ENCODE data around the gene RANBP1.
"Not testable (repeated sequence)": the region's sequence is repeated elsewhere in the genome, so short reads cannot be mapped to it uniquely, and the experiment has no call there.

RANBP1 gene

DNA sequence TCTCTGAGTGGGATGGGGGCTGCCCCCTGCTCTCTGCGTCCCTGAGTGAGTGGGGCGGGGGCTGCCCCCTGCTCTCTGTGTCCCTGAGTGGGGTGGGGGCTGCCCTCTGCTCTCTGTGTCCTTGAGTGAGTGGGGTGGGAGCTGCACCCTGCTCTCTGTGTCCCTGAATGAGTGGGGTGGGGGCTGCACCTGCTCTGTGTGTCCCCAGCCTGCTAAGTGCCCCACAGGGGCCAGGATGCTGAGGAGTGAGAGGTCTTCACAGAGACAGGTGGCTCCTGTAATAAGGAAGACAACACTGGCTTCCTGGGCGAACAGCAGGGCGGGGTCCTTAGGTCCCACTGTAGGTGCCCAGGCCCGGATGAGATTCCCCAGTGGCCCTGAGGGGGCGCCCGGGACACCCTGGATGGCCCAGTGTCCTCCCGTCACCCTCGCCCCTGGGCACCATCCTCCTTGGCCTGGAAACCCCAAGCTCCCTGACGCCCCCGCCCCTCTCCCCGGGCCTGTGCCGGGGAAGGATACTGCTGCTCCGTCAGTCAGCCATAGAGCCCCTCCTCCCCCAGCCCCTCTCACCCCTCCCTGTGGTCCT, 38.8 kb downstream of the RANBP1 start:
- DNase-seq (ENCODE audit: low spot score) = no peak

DNA sequence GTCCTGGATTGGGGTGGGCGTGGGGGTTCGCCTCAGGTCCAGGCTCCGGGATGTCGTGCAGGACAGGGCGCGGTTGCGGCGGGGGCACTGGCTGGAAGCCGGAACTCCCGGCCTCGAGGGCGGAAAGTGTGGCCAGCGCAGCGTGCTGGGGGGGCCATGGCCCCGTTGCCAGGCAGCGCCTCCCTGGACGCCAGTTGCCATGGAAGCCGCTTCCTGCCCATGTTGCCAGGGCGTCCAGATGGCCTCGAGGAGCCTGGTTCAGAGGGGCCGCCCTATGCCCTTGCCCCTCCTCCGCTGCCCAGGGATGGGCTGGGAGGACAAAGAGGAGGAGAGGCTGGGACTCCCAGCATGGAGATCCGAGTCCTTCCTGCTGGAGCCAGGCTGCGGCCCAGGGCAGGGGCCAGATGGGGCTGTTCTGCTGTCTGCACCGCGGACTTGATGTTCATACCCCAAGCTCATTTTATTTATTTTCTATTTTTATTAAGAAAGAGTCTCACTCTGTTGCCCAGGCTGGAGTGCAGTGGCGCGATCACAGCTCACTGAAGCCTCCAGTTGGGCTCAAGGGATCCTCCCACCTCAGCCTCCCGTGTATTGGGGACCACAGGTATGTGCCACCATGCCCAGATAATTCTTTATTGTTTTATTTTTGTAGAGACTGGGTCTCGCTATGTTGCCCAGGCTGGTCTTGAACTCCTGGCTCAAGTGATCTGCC, 39.6 kb downstream of the RANBP1 start:
- no peak for DNase-seq (ENCODE audit: low spot score)

DNA sequence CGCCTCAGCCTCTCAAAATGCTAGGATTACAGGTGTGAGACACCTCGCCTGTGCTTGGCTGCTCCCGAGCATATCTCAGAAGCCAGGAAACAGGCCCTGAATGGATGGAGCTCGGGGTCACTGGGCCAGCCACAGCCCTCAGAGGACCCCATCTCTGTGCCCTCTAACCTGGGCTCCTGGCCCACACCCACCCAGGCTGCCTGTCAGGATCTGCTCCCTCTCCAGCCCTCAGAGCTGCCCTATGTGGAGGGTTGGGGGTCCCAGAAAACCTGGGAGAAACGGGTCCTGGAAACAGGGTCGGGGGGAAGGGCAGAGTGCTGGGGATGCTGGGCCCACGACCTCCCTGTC, 40.1 kb downstream of the RANBP1 start:
- DNase-seq (ENCODE audit: low spot score) = no peak

- peak; percentile 91 for DNase-seq (ENCODE audit: low spot score)
These were observed 40.9 kb downstream of the RANBP1 start for GRCh38 chr22:20156611-20157429.

- no peak for DNase-seq (ENCODE audit: low spot score)
These were observed 41.7 kb downstream of the RANBP1 start for GRCh38 chr22:20157430-20158183.

- DNase-seq (ENCODE audit: low spot score) = no peak
These were observed 42.6 kb downstream of the RANBP1 start for GRCh38 chr22:20158391-20159036.

DNA sequence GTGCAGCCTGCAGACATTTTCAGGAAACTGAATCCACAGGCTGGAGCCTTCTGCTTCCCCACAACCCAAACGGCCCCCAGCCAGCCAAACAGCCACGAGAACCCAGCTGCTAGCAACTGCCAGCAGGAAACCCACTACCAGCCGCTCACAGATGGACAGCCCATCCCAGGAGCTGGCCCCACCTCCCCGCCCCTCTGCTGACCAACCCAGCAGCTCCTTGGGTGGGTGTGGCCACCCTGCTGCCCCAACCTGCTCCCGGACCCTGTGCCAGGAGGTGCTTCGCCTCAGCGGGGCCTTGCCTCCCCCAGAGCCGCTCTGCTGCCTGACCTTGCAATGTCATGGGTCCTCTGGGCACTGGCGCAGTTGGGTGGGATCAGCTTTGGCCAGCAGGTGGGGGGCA, 43.2 kb downstream of the RANBP1 start:
- no peak for DNase-seq (ENCODE audit: low spot score)

- not testable (repeated sequence) for DNase-seq (ENCODE audit: low spot score)
These were observed 43.6 kb downstream of the RANBP1 start for GRCh38 chr22:20159531-20159930.

GRCh38 chr22:20160041-20160440, 44.1 kb downstream of the RANBP1 start:
- no peak for DNase-seq (ENCODE audit: low spot score)

DNA sequence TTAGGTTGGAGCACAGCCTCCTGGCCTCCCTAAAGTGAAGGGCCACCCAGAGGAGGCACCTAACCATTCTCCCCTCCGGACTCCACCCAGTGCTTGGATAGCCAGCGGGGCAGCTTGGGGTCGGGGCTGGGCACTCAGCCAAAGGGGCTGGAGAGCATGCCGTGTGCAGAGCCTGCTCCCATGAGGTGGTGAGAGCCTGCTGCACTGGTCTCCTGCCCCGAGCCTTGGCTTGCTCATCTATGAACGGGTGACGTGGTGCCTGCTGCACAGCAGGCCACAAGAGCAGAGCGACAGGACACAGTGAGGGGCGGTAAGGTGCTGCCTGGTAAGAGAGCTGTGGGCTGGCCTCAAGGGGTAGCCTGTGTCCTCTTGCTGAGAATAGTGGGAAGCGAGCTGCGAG, 49.0 kb downstream of the RANBP1 start:
- DNase-seq (ENCODE audit: low spot score) = no peak

- no peak for DNase-seq (ENCODE audit: low spot score)
These were observed 49.5 kb downstream of the RANBP1 start for GRCh38 chr22:20165421-20165820.

DNA sequence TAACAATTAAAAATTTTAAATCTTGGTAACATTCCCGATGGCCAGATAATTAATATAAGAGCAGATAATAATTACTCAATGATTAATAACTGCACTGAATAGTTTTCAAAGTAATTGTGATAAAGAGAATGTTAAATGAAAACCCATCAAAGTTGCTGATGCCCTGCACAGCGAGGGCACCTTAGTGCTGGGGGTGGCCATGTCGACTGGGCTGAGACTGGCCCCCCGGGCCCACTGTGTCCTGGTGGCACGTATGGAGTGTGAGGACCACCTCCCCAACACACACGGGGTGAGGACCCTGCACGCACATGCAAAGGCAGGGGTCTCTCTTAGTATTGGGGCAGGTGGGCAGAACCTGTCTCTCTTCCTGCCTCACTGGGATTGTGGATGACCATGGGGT, 50.0 kb downstream of the RANBP1 start:
- no peak for DNase-seq (ENCODE audit: low spot score)

DNA sequence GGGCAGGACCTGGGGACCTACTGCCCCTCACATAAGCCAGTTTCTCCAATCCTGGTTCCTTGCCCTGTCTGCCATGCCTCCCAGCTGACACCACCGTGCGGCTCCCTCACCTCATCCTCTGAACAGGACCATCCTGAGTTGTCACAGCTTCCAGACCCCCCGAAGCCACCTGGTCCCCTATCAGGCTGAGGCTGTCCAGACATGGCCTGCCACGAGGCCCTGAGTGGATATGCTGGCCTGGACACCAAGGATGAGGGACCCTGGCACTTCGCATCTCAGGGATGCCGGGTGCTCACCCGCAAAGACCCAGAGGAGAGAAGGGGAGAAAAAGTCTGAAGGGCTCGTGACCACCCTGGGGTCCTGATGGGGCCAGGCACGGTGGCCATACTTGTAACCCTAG, 50.8 kb downstream of the RANBP1 start:
- DNase-seq (ENCODE audit: low spot score) = no peak

DNA sequence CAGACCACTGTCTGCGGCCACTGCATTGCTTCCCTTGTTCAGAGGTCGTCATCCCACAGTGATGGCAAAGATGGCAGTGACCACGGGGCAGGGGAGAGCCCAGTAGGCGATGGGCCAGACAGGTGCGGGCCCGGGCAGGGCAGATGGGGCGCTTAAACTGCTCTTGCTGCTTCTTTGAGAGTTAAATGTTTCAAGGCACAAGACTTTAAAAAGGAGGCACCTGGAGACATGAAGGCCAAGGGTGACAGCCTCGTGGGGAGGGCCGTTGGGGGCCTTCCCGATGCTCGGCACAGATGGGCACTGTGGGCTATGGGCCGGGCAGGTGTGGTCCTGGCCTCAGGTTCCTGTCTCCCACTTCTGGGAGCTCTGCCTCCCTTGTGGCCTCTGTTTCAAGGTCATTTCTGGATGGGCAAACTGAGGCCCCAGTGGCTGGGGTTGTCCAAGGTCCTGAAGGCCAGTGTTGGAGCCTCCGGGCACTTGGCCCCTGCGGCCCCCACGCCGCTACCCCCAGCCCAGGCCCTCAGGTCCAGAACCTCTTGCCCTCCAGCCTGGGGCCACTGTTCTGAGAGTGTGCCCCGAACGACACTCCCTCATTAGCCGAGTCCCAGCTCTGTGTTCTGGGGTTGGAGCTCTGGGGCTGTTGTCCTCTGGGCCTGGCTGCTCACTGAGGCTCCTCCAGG, 51.9 kb downstream of the RANBP1 start:
- no peak for DNase-seq (ENCODE audit: low spot score)

GRCh38 chr22:20169253-20169822, 53.4 kb downstream of the RANBP1 start:
- no peak for DNase-seq (ENCODE audit: low spot score)

GRCh38 chr22:20170170-20170569, 54.3 kb downstream of the RANBP1 start:
- DNase-seq (ENCODE audit: low spot score) = no peak

- no peak for DNase-seq (ENCODE audit: low spot score)
These were observed 55.6 kb downstream of the RANBP1 start for GRCh38 chr22:20171288-20172140.

DNA sequence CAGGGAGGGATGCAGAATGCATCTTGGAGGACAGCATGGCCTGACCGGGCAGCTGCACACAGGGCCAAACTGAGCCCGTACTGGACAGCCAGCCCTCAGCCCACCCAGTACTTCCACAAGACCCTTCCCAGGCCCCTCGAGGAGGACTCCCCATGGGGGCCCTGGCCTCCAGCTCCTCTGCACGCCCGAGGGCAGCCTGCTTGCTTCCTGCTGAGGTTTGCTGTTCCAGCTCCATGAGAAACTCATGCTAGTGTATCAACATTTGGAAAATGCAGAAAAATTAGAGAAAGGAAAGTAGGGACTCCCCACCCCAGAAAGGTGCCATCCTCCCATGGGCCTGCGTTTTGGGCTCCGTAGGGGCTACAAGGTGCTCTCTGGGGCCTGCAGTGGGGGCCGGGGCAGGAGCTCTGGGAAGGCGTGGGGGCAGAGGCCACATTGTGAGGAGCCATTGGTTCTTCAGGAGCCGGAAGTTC, 56.3 kb downstream of the RANBP1 start:
- DNase-seq (ENCODE audit: low spot score) = no peak

DNA sequence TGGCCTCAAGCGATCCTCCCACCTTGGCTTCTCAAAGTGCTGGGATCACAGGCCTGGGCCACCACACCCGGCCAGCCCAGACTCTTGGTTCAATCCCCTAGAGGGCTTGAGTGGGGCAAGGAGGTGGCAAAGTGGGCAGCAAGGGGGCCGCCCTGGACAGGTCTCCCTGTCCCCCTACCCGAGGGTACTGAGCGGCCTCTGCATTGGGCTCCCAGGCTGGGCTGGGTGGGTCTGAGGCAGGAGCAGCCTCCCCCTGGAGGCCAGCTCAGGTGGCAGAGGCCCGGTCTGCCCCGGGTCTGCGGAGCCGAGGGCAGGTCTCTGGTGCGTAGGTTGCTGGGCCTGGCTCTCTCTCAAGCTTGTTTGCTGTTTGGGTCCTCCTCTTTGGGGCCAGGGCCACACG, 57.3 kb downstream of the RANBP1 start:
- no peak for DNase-seq (ENCODE audit: low spot score)

GRCh38 chr22:20173772-20174171, 57.9 kb downstream of the RANBP1 start:
- DNase-seq (ENCODE audit: low spot score) = no peak
